Upper lobe of left lung (tissue), 4 donors: ENCODE measurements around the gene FKRP.

Experiments used
- CTCF ChIP-seq, 6 experiments: fragments of 450-650 bp in 4 of 6; fragments of 200-600 bp in 2 of 6; sonication (generic) in 2 of 6; IDR thresholded peaks; one replicate each; pipeline ENCODE4 v1.5.1; 2016 to 2019; ENCODE audit warnings: antibody characterized with exemption in 6 of 6
- EP300 ChIP-seq, 4 donors: sonication (generic); formaldehyde crosslinking; IDR thresholded peaks; one replicate each; pipeline ENCODE4 v1.5.1; 2017; ENCODE audit warnings: antibody characterized with exemption in 4 of 4, control low read depth in 2 of 4
- POLR2A ChIP-seq, 4 donors: fragments of 450-650 bp; IDR thresholded peaks; one replicate each; pipeline ENCODE4 v1.5.1; 2016 to 2017; ENCODE audit warnings: antibody characterized with exemption in 4 of 4, mild to moderate bottlenecking in 2 of 4

- peak; percentile 91 to 95 (median 94) for TF ChIP-seq CTCF (IDR thresholded peaks at IDR 0.05)
- TF ChIP-seq EP300 (IDR thresholded peaks at IDR 0.05), result no peak
- TF ChIP-seq POLR2A (IDR thresholded peaks at IDR 0.05), result no peak
Observed at GRCh38 chr19:46728693-46729339, 17.0 kb upstream of the FKRP start.
